NCI-H1092 treated with DMSO at 0.1 percent for 48 hours (cell line): ENCODE data around the gene ITCH.
"Not testable (repeated sequence)": the region's sequence is repeated elsewhere in the genome, so short reads cannot be mapped to it uniquely, and the experiment has no call there.

Experiments
- DNase-seq: peaks from one replicate; lab custom pipeline; 2025; lab: John Stamatoyannopoulos, UW

The ITCH gene

DNA sequence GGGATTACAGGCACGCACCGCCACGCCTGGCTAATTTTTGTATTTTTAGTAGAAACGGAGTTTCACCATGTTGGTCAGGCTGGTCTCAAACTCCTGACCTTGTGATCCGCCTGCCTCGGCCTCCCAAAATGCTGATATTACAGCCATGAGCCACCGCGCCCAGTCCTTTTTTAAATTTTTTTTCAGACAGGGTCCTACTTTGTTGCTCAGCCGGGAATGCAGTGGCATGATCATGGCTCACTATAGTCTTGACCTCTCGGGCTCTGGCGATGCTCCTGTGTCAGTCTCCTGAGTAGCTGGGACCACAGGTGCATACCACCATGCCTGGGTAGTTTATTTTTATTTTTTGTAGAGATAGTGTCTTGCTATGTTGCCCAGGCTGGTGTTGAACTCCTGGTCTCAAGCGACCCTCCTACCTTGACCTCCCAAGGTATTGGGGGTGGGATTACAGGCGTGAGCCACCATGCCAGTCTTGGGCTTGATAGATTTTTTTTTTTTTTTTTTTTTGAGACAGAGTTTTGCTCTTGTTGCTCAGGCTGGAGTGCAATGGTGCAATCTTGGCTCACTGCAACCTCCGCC, 19.9 kb downstream of the ITCH start:
- not testable (repeated sequence) for DNase-seq

DNA sequence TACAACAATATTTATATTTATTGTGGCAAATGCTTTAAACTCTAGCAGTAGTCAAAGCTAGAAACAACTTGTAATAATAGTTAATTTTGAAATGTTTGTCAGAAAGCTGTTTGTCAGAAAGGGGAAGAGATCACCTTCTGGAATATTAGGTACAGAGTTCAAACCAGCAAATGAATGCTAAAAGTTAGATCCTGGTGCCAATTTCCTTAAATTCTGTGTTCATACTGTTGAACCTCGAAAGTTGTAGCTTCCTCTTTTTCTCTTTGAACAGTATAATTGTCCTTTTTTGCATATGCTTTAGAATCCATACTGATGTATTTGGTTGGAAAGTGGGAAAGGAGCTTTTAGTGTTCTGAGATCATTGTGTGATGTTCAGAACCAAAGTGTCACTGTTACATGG, 22.4 kb downstream of the ITCH start:
- no peak for DNase-seq

DNA sequence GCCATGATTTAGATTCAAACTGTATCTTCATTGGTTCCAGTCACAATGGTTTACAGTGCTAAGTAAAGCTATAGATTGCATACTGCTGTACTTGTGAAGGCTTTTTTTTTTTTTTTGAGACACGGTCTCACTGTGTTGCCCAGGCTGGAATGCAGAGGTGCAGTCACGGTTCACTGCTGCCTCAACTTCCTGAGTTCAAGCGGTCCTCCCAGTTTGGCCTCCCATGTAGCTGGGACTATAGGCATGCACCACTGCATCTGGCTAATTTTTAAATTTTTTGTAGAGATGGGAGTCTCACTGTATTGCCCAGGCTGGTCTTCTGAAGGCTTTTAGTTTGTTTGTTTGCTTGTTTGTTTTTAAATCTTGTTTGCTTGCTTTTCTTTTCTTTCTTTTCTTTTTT, 24.9 kb downstream of the ITCH start:
- DNase-seq: no peak

DNA sequence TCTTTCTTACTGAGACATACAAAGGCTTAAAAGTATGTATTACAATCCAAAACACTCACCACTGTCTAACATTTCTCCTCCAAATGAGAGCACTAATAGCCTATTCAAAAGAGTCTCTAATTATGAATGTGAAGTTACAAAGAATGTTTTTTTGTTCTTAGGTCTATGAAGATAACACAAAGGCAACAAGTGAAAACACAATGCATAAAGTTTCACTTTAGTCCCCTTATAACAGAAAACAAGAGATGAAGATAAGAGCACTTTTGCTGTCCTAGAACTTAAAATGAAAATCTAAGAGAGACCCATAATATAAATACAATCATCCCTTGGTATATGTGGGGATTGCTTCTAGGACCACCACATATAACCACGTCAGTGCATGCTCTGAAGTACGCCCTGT, 25.6 kb downstream of the ITCH start:
- no peak for DNase-seq

DNA sequence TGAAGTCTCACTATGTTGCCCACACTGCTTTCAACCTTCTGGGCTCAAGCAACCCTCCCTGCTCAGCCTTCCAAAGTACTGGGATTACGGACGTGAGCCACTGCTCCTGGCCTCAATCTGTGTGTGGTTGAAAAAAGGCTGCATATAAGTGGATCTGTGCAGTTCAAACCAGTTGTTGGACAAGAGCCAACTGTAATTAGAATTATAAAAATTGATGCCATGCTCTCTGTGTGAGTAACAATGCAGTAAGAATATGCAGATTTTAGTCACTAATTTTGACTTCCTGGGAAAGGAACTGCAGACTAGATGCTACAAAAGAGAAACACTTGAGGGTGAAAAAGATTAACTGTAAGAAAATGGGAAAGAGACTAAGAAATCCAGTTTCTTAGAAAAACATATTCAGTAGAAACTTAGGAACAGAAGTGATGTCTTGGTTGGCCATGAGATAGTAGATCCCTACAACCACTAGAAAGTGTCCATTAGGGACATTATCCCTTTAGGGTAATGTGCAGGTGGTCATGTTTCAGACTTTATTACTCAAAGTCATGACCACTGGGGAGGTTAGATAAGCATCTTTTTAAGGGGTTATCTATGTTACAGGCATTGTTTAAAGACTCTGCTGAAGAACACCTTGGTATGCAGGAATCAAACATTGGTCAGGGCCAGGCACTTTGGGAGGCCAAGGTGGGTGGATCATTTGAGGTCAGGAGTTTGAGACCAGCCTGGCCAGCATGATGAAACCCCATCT, 26.3 kb downstream of the ITCH start:
- DNase-seq: no peak

DNA sequence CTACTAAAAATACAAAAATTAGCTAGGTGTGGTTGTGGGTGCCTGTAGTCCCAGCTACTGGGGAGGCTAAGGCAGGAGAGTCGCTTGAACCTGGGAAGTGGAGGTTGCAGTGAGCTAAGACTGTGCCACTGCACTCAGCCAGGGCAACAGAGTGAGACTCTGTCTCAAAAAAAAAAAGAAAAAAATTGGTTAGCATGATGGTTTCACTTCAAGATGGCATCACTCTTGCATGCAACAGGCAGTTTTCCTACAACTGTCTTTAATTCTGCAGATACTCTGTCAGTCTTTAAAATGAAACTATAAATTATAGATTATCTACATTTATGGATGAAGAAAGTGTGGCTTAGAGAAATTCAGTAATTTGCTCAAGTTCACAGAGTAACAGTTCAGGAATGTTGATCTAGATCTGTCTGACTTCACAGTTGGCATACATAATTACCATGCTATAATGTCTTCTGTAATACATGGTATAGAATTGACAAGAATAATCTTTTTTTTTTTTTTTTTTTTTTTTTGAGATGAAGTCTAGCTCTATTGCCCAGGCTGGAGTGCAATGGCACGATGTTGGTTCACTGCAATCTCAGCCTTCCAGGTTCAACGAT, 27.0 kb downstream of the ITCH start:
- DNase-seq: no peak

DNA sequence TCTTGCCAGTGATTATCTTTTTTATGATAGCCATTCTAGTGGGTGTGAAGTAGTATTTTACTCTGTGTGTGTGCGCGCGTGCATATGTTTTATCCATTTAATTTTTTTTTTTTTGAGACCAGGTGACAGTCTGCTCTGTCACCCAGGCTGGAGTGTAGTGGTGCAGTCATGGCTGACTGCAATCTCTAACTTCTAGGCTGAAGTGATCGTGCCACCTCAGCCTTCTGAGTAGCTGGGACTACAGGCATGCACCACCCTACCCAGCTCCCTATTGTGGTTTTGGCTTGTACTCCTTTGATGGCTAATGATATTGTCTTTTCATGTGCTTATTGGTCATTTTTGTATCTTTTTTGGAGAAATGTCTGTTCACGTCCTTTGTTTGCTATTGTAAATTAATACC, 33.3 kb downstream of the ITCH start:
- DNase-seq: no peak

DNA sequence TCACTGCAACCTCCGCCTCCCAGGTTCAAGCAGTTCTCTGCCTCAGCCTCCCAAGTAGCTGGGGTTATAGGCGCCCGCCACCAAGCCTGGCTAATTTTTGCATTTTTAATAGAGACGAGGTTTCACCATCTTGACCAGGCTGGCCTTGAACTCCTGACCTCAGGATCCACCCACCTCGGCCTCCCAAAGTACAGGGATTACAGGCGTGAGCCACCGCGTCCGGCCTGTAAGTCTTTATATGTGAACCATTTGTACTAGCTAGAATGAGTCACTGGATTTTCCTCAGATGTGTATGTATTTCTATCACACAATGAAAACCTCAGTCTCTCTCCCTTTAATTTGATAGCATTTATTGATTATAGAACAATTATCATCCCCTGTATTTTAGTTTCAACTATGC, 34.0 kb downstream of the ITCH start:
- no peak for DNase-seq

DNA sequence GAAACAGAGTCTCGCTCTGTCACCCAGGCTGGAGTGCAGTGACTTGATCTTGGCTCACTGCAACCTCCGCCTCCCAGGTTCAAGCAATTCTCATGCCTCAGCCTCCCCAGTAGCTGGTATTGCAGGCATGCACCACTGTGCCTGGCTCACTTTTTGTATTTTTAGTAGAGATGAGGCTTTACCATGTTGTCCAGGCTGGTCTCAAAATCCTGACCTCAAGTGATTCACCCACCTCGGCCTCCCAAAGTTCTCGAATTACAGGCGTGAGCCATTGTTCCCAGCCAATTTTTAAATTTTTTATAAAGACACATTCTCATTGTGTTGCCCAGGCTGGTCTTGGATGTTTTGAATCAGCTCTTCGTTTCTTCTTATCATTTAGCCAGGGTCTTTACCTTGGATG, 37.7 kb downstream of the ITCH start:
- DNase-seq: not testable (repeated sequence)

DNA sequence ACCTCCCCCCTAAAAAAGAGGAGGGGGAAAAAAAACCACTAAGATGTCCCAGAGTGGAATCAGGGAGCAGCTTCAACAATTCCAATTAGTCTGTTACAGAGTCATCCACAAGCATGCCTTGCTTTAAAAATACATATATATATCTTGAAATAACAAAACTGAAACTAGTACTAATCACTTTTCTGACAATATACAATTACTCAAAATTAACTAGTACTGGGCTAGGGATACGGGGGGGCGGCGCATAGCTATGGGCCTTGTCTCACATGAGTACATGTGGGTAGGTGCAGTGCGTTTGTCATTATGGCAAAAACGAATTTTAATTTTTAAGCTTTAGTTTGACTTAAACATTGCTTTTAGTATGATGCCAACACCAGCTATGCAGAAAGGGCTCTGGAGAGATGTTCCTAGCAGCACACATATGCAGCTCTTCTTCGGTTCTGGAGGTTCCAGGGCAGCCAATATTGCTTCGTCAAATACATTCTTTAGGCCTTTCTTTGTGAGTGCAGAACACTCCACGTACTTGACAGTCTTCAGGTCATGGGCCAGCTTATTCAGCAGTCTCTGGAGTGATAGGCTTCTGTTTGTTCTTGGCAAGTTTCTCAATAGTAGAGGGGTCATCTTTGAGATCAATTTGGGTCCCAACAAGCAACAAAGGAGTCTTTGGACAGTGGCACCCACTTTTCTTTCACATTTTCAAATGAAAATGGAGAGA, 38.8 kb downstream of the ITCH start:
- no peak for DNase-seq

DNA sequence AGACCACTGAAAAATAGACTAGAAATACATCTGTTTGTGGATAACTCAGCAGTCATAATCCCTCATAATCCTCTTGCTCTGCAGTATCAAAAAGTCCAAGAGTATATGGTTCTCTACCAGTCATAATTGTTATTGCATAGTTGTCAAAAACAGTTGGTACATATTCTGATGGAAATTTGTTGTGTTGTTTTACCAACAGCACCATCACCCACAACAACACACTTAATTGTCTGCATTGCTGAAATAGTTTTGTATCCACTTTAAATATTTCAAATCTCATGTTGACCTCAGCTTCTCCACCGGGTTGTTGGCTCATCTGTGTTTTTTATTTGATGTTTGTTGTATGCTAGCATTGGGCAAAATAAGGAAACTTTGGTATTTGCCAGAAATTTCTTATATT, 39.4 kb downstream of the ITCH start:
- no peak for DNase-seq

DNA sequence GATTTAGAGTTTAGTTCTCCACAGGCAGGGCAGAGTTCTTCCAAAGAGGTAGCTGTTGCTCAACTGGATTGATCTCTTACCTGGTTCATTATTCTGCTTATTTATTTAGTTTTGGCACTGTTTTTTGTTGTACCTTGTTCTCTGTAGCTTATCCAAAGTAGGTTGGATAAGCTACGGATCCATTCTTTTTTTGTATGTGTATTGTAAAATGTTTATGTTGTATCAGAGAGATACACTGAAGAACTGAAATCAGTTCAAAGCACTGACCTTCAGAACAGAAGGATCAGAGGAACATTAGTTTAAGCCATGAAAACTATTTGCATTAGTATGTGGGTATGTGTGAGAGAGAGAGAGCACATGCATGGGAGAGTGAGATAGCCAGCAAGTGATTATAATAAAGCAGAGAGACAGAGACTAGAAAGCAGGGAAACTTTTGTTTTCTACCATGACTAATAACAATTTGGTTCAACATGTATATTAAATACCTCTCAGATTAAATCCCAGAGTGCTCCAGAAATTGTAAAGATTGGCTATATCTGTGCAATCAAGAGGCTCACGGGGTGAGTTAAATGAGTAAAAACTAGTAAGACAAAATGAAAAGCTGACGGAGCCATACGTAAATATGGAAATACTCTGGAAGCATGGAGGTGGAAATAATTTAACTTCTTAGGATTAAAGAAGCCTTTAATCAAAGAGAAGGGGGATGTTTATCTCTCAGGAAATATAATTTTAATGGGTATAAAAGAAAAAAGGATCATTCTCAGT, 40.2 kb downstream of the ITCH start:
- DNase-seq: no peak

DNA sequence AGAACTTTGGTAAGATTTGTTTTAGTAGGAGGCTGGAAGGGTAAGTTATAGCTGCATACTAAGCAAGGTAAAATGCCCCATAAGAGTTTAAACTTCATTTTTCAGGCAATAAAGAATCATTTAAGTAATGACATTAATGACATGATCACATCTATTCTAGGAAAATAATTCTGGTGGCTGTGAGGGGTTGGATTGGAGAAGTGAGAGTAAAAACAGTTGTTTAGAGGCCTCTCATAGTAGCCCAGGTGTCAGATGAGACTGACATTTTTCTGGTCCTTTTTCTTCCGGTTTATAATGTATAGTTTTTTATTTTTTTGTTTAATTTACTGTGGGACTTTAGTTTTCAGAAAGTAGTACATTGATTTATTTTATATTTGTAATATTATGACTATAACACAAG, 40.8 kb downstream of the ITCH start:
- no peak for DNase-seq

DNA sequence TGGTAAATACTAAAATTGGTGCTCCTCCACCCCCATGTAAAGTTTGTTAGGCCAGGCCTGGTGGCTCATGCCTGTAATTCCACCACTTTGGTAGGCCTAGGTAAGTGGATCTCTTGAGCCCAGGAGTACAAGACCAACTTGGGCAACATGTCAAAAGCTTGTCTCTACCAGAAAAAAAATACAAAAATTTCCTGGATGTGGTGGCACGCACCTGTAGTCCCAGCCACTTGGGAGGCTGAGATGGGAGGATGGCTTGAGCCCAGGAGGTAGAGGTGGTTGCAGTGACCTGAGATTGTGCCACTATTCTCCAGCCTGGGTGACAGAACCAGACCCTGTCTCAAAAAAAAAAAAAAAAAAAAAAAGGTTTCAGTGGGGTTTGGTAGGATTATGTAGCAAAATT, 41.7 kb downstream of the ITCH start:
- DNase-seq: no peak

DNA sequence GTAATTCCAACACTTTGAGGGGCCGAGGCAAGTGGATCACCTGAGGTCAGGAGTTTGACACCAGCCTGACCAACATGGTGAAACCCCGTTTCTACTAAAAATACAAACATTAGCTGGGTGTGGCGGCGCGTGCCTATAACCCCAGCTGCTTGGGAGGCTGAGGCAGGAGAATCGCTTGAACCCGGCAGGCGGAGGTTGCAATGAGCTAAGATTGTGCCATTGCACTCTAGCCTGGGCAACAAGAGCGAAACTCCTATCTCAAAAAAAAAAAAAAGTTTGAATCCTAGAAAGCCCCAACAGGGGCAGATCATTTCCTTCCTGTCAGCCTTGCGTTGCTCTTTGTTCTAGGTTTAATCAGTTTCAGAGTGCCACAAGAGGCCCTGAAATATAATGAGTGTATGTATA, 42.2 kb downstream of the ITCH start:
- DNase-seq: not testable (repeated sequence)

DNA sequence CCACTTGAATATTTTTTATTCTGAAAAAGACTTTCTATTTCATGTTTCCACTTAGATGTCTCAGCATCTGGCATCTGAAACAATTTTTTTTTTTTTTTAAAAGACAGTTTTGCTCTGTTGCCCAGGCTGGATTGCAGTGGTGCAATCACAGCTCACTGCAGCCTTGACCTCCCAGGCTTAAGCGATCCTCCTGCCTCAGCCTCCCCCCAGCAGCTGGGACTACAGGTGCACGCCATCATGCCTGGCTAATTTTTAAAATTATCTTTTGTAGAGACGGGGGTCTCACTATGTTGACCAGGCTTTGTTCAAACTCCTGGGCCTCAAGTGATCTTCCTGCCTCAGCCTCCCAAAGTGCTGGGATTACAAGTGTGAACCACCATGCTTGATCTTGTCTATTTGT, 42.9 kb downstream of the ITCH start:
- DNase-seq: not testable (repeated sequence)

DNA sequence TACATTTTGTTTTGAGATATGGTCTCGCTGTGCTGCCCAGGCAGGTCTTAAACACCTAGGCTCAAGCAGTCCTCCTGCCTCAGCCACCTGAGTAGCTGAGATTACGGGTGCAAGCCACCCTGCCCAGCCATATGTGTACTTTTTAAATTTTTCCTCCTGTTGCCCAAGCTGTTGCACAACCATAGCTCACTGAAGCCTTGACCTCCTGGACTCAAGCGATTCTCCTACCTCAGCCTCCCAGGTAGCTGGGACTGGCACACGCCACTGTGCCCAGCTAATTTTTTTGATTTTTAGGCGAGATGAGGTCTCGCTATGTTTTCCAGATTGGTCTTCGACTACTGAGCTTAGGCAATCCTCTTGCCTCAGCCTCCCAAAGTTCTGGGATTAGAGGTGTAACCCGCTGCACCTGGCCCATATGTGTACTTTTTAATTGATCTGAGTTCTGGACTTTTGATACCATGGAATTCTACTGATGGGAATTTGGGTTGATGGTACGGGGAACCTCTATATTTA, 44.9 kb downstream of the ITCH start:
- DNase-seq: no peak

DNA sequence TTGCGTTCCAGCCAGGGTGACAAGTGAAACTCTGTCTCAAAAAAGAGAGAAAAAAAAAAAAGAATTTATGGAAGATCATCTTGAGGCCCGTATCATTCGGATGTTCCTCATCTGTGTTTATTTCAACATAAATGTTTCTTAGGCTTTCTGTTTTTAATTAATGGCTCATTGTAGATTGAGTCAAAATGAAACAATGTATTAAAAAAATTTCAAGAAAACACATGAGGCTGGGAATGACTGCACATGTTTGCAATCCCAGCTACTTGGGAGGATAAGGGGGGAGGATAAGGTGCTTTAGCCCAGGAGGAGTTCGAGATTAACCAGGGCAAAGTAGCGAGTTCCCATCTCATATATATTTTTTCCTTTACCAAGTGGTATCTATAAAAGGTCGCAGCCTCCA, 47.3 kb downstream of the ITCH start:
- DNase-seq: no peak

DNA sequence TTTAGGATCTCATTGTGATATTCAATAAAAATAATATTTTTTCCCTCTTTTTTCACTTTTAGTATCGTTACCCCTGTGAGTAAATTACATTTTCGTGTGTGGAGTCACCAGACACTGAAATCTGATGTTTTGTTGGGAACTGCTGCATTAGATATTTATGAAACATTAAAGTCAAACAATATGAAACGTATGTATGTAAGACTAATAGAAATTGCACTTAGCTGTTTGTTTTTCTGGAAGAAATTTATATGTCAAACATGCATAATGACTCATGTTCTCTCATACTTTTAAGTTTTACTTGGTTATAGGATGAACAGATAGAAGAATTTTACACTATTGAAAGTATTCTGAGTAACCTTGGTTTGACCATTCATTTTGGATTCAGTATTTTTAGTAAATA, 49.4 kb downstream of the ITCH start:
- DNase-seq: no peak

DNA sequence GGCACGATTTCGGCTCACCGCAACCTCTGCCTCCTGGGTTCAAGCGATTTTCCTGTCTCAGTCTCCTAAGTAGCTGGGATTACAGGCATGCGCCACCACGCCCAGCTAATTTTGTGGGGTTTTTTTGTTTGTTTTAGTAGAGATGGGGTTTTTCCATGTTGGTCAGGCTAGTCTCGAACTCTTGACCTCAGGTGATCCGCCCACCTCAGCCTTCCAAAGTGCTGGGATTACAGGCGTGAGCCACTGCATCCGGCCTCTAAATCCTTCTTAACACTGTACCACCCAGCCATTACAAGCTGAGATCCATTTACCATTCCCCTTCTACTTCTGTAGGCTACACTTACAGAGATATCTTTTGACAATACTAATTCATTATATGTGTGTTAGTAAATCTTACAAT, 51.5 kb downstream of the ITCH start:
- not testable (repeated sequence) for DNase-seq

DNA sequence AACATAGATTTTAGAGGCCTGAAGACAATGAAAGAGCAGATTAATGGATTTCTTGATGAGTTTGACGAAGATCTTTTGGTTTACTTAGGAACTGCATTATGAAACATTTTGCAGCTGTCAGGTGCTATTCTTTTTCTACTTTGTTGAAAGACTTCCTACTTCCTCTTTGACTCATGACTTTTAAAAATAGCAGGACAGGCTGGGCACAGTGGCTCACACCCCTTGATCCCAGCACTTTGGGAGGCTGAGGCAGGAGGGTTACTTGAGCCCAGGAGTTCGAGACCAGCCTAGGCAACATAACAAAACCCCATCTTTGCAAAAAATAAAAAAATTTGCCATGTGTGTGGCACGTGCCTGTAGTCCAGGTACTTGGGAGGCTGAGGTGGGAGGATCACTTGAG, 52.0 kb downstream of the ITCH start:
- no peak for DNase-seq

DNA sequence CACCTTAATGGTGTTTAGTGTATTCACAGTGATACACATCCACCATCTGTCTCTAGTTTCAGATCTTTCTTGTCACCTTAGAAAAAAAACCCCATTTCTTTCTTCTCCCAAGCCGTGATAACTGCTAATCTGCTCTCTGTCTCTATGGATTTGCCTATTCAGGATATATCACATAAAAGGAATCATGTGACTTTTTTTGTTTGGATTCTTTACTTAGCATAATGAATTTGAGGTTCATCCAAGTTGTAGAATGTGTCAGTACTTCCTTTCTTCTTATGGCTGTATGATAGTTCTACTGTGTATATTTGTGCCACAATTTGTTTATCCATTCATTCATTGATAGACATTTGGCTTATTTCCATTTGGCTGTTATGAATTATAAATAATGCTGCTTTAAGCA, 57.1 kb downstream of the ITCH start:
- peak; percentile 4 for DNase-seq
